ENCODE measurements around the gene TRPM8.

- TF ChIP-seq, protein P1, sequence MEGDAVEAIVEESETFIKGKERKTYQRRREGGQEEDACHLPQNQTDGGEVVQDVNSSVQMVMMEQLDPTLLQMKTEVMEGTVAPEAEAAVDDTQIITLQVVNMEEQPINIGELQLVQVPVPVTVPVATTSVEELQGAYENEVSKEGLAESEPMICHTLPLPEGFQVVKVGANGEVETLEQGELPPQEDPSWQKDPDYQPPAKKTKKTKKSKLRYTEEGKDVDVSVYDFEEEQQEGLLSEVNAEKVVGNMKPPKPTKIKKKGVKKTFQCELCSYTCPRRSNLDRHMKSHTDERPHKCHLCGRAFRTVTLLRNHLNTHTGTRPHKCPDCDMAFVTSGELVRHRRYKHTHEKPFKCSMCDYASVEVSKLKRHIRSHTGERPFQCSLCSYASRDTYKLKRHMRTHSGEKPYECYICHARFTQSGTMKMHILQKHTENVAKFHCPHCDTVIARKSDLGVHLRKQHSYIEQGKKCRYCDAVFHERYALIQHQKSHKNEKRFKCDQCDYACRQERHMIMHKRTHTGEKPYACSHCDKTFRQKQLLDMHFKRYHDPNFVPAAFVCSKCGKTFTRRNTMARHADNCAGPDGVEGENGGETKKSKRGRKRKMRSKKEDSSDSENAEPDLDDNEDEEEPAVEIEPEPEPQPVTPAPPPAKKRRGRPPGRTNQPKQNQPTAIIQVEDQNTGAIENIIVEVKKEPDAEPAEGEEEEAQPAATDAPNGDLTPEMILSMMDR (IDR thresholded peaks at IDR 0.05): no peak
- TF ChIP-seq POLR2A (IDR thresholded peaks at IDR 0.05) (no peak), EP300 (IDR thresholded peaks at IDR 0.05) (no peak)
Measured at GRCh38 chr2:233961905-233962304, 44.7 kb downstream of the TRPM8 start.

Measured in ovary (tissue), 3 donors.